Inferior parietal cortex (tissue), 1 donor: ENCODE results near the gene TMEM170A.

Experiments used
- DNase-seq: peaks from one replicate; pipeline ENCODE4 v3.0.0-alpha.2; 2016; ENCODE audit errors: extremely low spot score

The TMEM170A gene

DNA sequence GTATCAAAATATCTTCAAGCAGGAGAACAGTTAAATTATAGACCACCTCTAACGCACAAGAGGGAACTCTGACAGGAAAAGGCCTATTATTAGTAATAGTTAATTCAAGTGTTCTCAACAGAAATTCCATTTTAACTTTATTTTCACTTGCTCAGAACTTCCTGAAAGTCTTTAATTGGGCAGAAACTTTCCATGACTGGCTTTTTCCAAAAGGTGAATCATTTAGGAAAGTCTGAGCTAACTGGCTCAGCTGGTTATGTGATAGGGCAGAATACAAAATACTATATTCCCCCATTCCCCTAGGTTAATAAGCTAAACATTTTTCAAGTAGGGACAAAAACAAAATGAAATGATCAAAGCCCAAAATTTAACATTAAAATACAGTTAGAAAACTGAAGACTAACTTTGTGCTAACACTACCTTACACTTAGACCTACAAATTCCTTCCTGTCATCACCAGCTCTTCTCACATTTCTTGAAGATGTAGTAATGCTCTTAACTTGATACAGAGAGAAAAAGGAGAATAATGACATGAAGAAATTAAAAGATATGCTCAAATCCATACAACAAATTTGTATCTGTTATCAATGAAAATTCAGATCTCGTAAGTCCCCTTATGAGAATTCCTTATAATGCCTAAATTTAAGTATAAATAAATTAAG is 62.2 kb downstream of the TMEM170A start:
- DNase-seq = no peak

- DNase-seq = no peak
Observed at GRCh38 chr16:75401691-75402090, 62.8 kb downstream of the TMEM170A start.

DNA sequence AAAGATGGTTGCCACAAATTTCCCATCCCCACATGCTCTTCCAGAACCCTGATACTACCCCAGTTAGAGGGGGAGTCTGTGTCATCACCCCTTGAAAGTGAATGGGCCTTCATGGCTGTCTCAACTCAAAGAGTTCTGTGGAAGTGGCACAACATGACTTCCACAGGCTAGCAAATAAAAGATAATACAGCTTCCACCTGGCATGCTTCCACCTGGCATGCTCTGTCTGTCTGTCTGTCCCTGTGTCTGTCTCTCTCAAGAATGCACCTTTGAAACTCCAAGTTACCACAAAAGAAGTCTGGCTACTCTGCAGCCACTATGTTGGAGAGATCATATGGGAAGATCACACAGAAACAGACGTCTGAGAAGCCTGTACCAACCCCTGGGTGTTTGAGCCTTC is 66.2 kb downstream of the TMEM170A start:
- DNase-seq = no peak

DNA sequence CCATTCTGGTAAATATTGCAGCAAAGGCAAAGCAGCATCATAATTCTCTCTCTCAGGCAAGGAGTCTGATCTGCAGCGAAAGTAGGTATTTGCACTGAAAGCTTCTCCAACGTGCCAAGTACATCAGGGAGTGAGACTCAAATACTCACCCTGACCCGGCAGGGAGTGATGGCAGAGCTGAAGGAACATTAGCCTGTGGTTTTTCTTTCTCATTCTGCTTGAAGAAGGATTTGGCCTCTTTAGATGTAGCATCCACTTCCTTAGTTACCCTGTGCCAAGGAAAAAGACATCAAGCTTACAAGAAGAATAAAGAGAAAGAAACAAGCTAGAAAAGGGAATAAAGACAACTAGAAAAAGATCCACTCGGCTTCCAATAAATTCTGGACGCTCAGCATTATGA is 69.5 kb downstream of the TMEM170A start:
- no peak for DNase-seq
